Activated CD8-positive, alpha-beta memory T cell treated with anti-CD3 and anti-CD28 coated beads for 24 hours (primary cell): ENCODE results near the gene DNAH12.
A peak's percentile ranks its signal among the peaks of the same experiment; 100 is the strongest.
"Not testable (repeated sequence)": the region's sequence is repeated elsewhere in the genome, so short reads cannot be mapped to it uniquely, and the experiment has no call there.

Source experiments
- DNase-seq: peaks from one replicate; pipeline ENCODE4 v3.0.0-alpha.2; 2020

Gene DNAH12

GRCh38 chr3:57409471-57409870 lies 134.7 kb downstream of the DNAH12 start:
- no peak for DNase-seq

DNA sequence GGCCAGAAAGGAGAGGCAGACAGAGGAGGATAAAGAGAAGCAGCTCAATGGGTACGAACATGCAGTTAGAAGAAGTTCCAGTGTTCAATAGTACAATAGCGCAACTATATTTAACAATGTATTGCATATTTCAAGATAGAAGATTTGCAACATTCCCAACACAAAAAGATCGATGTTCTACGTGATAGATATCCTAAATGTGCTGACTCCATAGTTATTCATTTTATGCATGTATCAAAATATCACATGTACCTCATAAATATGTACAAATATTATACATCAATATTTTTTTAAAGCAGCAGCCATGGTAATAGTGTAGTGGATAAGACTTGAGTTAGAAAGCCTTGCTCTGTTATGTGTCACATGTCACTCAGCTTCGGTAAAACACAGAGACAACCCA lies 141.5 kb downstream of the DNAH12 start:
- DNase-seq, result no peak

- peak; percentile 72 for DNase-seq
Measured at GRCh38 chr3:57397175-57398026, 146.7 kb downstream of the DNAH12 start.

GRCh38 chr3:57393977-57394376 lies 150.2 kb downstream of the DNAH12 start:
- DNase-seq, result no peak

DNA sequence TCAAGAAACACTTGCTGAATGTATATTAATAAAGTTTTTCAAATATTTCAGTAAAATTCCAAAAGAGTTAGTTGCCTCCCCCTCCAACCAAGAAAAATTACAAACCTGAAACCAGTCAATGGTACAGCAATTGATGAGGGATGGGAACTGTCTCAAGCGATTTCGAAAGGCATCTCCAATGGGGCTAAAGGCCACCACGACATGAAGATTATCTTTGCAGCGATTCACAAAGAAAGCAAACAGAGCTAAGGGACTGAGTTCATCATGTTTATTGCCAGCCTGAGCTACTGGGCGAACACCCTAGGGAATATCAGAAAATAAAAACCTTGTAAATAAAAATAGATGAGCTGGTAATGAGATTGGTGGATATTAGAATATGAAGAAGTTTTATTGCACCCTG lies 152.4 kb downstream of the DNAH12 start:
- DNase-seq, result no peak

GRCh38 chr3:57389271-57389670 lies 154.9 kb downstream of the DNAH12 start:
- no peak for DNase-seq

DNA sequence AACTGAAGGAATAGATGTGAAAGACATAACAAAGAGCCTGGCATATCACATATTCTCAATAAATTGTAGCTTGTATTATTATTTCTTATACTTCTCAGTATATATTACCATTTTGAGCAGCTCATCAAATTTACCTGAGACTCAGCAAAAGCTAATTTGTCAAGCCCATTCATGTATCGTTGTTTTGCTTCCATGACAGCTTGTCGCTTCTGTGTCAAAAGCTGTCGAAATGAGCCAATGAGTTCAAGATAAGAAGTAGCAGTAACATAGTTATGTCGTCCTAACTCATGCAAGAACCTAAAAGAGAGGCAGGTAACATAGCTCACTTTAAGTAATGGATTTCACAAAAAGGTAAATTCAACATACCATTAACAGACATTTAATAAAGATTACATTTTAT lies 157.8 kb downstream of the DNAH12 start:
- no peak for DNase-seq

DNA sequence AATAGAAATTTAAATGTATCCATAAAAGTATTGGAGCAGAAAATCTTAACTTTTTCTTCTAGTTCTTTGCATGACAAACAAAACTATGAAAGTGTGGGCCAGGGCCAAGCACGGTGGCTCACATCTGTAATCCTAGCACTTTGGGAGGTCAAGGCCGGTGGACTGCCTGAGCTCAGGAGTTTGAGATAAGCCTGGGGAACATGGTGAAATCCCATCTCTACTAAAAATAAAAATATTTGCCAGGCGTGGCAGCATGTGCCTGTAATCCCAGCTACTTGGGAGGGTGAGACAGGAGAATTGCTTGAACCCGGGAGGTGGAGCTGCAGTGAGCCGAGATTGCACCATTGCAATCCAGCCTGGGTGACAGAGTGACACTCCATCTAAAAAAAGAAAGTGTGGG lies 158.6 kb downstream of the DNAH12 start:
- DNase-seq, result no peak

DNA sequence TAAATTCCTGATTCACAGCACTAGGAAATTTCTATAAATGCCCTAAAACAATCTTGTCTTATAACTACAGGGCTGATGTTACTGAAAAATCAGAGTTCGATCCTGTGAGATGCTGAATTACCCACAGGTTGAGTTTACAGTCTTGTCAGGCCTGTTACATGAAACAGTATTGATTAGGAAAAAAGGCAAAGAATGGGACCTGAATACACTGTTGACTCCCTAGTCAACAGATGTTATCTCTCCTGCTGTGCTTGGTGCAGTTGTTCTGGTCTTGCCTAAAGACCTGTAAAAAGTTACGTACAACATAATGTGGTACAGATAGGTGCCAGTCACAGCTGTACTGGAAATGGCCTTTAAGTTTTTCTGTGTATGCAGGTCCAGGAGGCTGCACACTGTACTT lies 160.3 kb downstream of the DNAH12 start:
- DNase-seq, result no peak

DNA sequence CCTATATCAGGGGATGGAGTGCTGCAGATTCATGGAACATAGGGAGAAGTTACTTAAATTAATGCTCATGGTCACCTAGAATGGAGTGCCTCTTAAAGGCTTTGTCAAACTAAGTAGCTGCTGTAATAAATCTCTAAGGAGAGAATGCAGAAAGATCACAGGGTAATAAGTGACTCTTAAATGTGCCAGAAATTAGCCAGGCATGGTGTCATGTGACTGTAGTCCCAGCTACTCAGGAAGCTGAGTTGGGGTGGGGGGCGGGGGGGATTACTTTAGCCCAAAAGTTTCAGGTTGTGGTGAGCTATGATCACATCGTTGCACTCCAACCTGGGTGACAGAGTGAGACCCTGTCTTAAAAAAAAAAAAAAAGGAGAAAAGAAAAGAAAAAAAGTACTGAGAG lies 160.7 kb downstream of the DNAH12 start:
- DNase-seq, result no peak

GRCh38 chr3:57382933-57383332 lies 161.2 kb downstream of the DNAH12 start:
- no peak for DNase-seq

DNA sequence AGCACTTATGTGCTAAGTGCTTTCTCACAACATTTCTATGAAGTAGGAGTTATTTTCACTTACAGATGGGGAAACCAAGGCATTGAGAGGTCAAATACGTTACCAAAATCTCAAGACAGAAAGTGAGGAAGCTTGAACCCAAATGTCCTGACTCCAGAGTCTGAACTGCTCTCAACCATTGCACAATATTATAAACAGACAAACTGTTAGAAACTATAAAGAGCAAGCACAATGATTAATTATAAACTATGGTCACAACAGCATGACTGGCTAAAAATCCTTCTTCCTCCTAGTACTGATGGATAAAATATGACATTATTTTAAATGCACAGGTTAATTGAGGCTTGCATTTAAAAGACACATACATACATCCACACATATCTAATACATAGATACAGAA lies 173.8 kb downstream of the DNAH12 start:
- DNase-seq, result no peak

- DNase-seq, result not testable (repeated sequence)
Measured at GRCh38 chr3:57365089-57365488, 179.1 kb downstream of the DNAH12 start.

DNA sequence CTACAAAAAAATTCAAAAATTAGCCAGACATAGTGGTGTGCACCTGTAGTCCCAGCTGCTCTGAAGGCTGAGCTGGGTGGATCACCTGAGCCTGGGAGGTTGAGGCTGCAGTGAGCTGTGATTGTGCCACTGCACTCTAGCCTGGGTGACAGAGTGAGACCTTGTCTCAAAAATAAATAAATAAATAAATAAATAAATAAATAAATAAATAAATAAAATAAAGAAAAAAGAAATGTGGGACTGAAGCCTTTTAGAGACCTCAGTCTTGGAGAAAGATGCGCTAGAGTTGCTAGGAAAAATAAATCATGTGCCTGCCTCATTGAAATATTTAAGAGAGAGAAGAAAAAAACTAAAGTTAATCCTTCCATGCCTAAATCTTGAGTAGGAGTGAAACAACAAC lies 187.9 kb downstream of the DNAH12 start:
- DNase-seq, result not testable (repeated sequence)

- DNase-seq, result no peak
Measured at GRCh38 chr3:57354768-57355167, 189.4 kb downstream of the DNAH12 start.

- DNase-seq, result no peak
Measured at GRCh38 chr3:57350271-57350670, 193.9 kb downstream of the DNAH12 start.

GRCh38 chr3:57339071-57339642 lies 205.0 kb downstream of the DNAH12 start:
- not testable (repeated sequence) for DNase-seq

DNA sequence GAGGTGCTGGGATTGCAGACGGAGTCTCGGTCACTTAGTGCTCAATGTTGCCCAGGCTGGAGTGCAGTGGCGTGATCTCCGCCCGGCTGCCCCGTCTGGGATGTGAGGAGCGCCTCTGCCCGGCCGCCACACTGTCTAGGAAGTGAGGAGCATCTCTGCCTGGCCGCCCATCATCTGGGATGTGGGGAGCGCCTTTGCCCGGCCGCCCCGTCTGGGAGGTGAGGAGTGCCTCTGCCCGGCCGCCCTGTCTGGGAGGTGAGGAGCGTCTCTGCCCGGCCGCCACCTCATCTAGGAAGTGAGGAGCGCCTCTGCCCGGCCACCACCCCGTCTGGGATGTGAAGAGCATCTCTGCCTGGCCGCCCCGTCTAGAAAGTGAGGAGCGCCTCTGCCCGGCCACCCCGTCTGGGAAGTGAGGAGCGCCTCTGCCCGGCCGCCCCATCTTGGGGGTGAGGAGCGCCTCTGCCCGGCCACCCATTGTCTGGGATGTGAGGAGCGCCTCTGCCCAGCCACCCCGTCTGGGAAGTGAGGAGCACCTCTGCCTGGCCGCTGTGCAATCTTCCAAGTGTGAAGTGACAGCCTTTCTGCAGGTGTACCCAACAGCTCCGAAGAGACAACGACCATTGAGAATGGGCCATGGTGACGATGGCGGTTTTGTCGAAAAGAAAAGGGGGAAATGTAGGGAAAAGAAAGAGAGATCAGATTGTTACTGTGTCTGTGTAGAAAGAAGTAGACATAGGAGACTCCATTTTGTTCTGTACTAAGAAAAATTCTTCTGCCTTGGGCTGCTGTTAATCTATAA lies 205.7 kb downstream of the DNAH12 start:
- not testable (repeated sequence) for DNase-seq

DNA sequence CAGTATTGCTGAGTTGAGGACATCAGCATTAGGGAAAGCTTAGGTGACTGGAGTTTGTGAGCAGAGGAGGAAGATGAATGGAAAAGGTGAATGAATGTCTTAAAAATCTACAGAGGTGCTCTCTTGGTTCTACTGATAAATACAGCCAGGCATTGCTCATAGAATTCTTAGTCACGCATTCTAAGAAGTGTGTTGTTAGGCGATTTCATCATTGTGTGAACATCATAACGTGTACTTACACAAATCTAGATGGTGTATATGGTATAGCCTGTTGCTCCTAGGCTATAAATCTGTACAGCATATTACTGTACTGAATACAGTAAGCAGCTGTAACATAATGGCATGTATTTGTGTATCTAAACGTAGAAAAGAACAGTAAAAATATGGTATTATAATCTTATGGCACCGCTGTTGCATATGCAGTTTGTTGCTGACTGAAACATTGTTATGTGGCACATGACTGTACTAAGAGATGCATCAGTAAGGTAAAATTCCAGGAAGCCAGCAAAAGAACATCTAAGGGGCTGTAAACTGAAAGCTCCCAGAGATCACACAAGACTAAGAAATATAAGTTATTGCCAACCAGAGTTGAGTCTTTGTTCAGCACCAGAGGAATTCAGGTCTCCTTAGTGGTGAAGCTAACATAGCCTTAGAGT lies 208.7 kb downstream of the DNAH12 start:
- no peak for DNase-seq

- no peak for DNase-seq
Measured at GRCh38 chr3:57331078-57331610, 213.0 kb downstream of the DNAH12 start.

DNA sequence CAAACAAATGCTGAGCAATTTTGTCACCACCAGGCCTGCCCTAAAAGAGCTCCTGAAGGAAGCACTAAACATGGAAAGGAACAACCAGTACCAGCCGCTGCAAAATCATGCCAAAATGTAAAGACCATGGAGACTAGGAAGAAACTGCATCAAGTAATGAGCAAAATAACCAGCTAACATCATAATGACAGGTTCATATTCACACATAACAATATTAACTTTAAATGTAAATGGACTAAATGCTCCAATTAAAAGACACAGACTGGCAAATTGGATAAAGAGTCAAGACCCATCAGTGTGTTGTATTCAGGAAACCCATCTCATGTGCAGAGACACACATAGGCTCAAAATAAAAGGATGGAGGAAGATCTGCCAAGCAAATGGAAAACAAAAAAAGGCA lies 217.6 kb downstream of the DNAH12 start:
- DNase-seq, result not testable (repeated sequence)

DNA sequence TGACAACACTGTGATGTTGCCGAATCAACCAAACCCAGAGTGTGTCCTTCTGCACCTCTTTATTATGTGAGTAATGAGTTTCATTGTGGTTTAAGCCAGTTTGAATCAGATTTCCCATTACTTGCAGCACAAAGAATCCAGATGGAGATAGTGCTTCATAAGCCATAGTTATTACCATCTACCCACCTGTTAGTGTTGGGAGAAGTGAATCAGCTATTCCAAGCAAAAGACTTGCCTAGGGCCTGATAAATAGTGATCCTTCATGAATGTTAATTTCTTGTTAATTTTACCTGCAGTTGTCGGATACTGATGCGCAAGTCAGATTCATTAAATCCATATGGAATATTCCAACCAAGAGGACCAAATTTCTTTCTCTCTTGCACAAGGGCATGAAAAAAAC lies 229.9 kb downstream of the DNAH12 start:
- DNase-seq, result no peak

- no peak for DNase-seq
Measured at GRCh38 chr3:57309769-57310360, 234.3 kb downstream of the DNAH12 start.
